NCI-H748 (cell line): ENCODE measurements around the gene SPATA45.
"Not testable (repeated sequence)": the region's sequence is repeated elsewhere in the genome, so short reads cannot be mapped to it uniquely, and the experiment has no call there.

Experiments
- DNase-seq: peaks from one replicate; lab custom pipeline; 2025; ENCODE audit not compliant: unreplicated experiment; lab: John Stamatoyannopoulos, UW

Gene SPATA45

DNA sequence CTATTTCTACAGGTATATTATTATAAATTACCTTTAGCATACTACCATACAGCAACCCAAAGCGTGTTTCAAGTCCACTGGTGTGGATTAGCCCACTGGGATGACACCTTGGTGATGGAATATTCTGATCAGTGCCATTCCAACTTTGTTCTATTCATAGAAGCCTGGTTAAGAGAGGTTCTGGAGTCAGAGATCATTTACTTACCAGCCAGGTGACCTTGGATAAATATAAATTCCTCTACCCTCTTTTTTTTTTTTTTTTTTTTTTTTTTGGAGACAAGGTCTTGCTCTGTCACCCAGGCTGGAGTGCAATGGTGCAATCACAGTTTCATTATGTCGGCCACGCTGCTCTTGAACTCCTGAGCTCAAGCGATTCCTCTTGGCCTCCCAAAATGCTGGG lies at the start of gene SPATA45:
Gene SPATA45 (minus strand): TSS at position 101 of the 400 bp plus-strand sequence. CDS start 11,500 bp downstream, outside the sequence.
- DNase-seq: no peak

DNA sequence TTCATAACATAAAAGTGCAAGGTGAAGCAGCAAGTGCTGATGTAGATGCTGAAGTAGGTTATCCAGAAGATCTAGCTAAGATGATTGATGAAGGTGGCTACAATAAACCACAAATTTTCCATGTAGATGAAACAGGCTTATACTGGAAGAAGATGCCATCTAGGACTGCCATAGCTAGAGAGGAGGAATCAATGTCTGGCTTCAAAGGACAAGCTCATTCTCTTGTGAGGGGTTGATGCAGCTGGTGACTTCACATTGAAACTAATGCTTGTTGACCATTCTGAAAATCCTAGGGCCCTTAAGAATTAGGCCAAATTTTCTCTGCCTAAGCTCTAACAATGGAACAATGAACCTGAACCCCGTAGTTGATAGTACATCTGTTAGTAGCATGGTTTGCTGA lies 44.7 kb upstream of the SPATA45 start:
- no peak for DNase-seq

DNA sequence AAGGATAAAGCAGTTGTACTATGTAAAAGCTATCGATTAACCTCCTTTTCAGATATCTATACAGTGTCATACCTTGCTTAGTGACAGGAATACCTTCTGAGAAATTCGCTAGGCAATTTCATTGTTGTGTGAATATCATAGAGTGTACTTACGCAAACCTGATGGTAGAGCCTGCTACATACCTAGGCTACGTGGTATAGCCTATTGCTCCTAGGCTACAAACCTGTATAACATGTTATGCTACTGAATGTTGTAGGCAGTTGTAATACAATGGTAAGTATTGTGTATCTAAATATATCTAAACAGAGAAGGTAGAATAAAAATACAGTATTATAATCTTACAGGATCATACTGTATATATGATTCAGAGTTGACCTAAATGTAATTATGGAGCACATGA lies 37.1 kb upstream of the SPATA45 start:
- no peak for DNase-seq

DNA sequence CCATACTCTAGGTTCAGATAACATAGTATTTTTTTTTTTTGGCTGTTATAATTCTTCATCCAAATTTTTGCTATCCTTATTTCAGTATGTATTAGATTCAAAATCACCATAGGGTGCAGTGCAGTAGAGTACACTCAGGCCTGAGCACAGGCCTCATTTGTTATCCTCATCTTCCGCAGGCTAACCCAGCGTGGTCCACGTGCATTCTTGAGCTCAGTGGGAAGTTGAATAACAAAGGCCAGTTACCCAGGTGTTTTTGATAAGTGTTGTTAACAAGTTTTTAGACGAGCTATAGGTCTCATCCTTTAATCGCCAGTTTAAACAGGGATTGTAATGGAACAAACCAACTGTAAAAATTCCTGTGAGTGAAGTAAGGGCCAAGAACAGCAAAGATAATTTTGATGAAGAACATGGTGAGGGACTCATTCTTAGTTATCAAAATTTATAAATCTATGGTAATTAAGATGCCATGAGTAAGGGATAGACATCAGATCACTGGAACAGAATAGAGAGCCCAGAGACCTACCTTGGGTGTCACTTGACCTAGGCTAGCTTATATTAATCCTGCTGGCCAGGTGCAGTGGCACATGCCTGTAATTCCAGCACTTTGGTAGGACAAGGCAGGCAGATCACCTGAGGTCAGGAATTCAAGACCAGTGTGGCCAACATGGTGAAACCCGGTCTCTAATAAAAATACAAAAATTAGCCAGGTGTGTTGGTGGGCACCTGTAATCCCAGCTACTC lies 32.7 kb upstream of the SPATA45 start:
- no peak for DNase-seq

DNA sequence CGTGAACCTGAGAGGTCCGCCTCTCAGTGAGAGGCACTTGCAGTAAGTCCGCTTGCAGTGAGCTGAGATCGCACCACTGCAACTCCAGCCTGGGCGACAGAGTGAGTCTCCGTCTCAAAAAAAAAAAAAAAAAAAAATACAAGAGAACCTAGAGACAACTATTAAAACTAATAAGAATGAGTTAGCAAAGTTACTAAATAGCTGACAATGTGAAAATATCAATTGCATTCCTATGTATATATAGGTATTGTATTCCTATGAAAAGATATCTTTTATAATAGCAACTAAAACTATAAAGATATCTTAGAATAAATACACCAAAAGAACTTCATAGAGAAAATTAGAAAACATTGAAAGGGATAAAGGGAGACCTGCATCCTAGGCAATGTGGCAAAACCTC lies 31.0 kb upstream of the SPATA45 start:
- DNase-seq: no peak

DNA sequence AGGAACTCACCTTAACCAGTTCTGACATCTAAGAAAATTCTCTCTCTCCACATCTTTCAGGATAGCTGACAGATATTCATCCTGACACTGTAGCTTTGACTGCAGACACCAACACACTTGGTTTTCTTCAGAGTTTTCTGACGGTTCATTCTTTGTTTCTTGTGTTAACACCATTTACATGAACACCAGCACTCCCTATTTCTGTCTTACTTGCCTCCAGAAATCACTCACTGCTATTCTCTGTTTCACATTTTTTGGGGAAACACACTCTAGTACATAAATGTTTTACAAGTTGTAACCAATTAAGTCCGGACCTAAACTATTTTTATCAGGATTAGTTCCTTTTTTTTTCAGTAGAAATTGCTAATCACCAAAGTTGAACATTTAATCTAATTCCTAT lies 26.1 kb upstream of the SPATA45 start:
- DNase-seq: no peak

DNA sequence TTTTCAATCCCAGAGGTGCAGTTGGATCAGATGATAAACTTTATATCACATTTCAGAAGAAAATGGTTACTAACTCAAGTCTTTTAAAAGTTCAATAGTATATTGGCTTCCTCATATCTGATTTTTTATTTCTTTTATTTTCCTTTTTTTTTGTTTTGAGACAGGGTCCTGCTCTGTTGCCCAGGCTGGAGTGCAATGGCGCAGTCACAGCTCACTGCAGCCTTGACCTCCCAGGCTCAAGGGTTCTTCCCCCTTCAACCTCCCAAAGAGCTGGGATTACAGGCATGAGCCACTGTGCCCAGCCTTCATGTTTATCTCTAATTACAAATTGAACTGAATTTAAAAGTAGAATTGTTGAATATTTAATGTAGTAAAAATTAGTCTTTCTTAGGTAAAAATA lies 24.5 kb upstream of the SPATA45 start:
- no peak for DNase-seq

DNA sequence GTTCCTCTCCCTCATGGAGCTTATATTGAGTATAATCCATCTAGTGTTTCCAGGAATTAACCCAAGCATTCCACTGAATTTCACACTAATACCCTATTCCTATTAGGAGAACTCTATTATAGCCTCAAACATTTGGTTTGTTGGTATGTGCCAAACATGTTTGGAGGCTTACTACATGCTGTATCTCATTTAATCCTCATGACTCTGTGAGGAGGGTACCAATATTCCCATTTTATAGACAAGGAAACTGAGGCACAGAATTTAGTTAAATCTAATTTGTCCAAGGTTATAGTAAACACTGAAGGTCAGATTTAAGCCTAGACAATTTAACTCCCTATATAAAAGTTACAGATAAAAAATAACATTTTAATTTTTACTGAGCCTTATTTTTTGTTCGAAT lies 19.7 kb upstream of the SPATA45 start:
- no peak for DNase-seq

DNA sequence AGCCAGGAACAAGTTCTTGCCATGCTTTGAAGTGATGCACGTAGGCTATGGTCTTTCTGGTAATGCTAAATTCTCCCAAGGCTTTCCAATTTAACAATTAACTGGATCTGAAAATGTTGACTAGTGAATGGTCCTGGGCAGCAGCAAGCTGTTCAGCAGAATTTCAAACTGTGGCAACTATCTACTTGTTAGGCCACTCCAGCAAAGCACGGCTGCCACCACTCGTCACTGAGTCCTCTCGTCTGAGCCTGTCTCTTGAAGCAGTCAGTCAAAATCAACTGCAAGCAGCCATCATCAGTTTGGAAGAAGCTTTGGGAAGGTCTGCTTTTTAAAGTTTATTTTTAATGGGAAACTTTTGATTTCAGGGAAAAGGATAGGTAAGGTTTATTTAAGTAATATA lies 16.8 kb upstream of the SPATA45 start:
- DNase-seq: no peak

DNA sequence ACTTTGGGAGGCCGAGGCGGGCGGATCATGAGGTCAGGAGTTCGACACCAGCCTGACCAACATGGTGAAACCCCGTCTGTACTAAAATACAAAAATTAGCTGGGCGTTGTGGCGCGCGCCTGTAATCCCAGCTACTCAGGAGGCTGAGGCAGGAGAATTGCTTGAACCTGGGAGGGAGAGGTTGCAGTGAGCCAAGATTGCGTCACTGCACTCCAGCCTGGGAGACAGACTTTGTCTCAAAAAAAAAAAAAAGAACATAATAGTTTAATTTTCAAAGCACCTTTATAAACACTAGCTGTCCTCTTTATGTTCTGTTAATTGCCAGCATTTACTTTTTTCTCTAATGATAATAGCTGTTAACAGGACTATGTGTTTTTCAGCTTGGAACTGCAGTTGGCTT lies 15.9 kb upstream of the SPATA45 start:
- DNase-seq: not testable (repeated sequence)

DNA sequence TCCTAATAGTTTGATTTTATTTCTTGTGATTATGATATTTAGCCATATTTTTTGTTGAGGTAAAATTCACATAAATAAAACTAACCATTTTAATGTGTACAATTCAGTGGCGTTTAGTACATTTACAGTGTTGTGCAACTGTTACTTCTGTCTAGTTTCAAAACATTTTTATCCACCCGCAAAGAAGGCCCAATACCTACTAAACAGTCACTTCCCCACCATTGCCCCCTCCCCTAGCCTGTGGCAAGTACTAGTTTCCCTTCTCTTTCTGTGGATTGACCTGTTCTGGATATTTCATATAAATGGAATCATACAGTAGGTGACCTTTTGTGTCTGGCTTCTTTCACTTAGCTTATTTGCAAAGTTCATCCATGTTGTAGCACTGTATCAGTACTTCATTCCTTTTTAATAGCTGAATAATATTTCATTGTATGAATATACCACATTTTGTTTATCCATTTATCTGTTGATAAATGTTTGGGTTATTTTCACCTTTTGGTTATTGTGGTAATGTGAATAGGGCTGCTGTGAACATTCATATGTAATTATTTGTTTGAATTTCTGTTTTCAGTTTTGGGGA lies 14.8 kb upstream of the SPATA45 start:
- DNase-seq: no peak

DNA sequence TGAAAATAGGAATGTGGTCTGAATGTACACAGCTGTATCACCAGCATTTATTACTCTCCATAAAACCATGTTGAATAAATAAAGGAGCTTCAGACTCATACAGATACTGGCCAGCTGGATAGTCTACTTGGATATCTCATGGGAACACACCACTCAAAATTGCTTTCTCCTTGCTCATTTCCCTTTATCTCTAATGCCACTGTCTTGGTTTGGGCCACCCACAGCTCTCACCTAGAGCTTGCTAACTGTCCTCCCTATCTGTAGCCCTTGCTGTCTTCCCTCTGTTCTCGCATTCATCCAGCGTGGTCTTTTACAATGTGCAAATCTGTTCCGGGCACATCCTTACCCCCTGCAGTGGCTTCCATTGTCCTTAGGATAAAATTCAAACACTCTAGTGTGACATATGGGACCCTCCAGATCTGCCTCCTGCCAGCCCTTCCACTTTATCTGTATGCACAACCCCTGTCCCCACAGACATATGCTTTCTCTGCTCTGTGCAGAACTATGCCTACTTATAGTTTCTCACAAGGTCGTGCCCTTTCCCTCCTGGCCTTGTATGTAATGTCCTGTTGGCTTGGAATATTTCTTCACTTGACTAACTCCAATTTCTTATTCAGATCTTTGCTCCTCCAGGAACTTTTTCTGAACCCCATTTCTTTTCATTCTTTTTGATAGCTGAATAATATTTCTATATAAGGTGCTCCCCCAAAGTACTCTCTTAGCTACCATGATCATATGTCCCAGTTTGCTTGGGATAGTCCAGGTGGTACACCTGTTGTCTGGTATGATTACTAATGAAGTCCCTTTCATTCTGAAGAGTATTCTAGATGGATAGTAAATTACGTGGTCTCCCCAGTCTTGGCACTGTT lies 13.5 kb upstream of the SPATA45 start:
- peak; percentile 78 for DNase-seq

DNA sequence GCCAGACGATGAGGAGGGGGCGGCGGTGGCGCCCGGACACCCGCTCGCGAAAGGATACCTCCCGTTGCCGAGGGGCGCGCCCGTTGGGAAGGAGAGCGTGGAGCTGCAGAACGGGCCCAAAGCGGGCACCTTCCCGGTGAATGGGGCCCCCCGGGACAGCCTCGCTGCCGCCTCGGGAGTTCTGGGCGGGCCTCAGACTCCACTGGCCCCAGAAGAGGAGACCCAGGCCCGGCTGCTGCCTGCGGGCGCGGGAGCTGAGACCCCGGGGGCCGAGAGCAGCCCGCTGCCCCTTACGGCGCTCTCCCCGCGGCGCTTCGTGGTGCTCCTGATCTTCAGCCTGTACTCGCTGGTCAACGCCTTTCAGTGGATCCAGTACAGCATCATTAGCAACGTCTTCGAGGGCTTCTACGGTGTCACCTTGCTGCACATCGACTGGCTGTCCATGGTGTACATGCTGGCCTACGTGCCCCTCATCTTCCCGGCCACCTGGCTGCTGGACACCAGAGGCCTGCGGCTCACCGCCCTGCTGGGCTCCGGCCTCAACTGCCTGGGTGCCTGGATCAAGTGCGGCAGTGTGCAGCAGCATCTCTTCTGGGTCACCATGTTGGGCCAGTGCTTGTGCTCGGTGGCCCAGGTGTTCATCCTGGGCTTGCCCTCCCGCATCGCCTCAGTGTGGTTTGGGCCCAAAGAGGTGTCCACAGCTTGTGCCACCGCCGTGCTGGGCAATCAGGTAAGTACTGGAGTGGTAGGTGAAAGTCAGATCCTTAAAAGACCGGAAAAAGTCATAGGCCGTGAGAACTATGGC lies 11.2 kb upstream of the SPATA45 start:
- DNase-seq: peak; percentile 54

DNA sequence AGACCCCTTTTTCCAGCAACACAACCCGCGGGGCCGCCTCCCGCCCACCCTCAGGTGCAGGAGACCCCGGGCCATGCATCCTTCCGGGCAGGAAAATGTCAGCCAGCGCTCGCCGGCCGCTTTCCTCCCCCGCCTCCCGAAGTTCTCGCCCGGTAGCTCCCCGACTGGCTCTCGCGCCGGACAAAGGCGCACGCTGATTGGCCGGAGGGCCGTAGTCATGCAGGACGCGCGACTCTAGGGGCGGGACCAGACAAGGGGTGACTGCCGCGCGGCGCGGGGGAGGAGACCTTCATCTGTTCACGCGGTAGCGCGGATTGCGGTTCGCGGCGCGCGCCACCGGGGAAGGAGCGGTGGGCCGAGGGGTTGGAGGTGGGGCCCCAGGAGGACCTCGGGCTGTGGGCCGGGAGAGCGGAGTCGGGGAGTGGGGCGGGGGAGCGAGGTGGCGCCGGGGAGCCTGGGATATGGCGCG lies 10.6 kb upstream of the SPATA45 start, which contains the start of gene FLVCR1:
Gene FLVCR1 (plus strand): TSS at position 284 of the 469 bp plus-strand sequence. CDS start 178 bp downstream, at position 462.
- DNase-seq: peak; percentile 96

DNA sequence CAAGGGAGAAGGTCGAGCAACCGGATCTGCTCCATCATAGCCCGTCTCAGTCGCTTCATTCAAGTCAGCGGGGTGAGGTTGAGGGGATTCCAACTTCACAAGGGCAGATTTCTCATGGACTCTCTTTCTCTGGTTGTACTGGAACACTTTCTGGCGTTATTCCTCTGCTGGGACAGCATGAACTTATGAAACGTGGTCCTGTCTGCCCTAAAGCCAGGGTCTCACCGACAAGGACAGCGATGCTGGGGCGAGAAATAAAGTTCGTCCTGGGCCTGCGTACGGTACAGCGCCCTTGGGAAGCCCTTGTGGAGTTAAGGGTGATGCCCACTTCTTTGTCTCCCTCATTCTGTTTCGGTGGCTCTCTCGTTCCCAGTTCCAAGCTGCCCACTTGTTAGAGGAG lies 9.3 kb upstream of the SPATA45 start:
- no peak for DNase-seq

DNA sequence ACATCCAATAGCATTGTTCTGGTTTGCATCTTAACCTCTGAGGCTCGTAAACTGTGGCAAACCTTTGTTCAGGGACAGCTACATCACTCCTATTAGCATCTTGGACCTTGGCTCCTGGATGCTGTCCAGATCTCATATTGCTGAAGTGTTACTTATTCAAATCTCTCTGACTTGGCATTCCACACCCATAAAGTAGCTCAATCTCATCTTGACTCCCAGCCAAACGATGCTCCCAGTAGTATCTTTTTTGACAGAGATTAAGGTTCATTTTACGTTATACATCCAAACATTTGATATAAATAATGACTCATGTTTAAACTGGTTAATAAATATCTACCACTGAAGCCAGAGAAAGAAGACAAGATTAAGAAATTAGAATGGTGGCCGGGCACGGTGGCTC lies 6.2 kb upstream of the SPATA45 start:
- no peak for DNase-seq

DNA sequence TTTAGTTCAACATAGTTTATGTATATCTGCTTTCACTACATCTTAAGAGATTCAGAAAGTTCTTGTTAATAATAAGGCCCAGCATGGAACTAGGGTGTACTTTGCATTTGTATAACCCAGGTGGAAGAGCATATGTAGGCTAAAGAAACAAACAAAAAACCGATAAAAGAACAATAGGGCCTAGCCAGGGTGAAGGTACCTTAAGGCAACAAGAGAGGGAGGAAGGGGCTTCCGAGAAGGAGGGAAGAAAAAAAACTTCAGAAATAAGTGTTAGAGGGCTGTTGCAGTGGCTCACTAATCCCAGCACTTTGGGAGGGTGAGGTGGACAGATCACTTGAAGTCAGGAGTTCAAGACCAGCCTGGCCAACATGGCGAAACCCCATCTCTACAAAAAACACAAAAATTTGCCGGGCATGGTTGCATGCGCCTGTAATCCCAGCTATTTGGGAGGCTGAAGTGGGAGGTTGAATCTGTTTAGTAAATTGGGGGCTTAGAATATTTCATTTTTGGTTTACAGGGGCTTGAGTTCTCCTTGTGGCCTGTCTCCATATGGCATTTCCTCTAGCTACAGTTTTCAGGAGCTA lies 4.7 kb upstream of the SPATA45 start:
- no peak for DNase-seq

DNA sequence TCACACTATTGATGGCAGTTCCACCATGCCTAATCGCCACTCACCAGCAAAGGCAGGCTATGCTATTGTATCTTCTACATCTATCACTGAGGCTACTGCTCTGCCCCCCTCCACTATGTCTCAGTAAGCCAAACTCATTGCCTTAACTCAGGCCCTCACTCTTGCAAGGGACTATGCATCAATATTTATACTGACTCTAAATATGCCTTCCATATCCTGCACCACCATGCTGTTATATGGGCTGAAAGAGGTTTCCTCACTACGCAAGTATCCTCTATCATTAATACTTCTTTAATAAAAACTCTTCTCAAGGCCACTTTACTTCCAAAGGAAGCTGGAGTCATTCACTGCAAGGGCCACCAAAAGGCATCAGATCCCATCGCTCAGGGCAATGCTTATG lies 2.9 kb downstream of the SPATA45 start:
- DNase-seq: not testable (repeated sequence)

DNA sequence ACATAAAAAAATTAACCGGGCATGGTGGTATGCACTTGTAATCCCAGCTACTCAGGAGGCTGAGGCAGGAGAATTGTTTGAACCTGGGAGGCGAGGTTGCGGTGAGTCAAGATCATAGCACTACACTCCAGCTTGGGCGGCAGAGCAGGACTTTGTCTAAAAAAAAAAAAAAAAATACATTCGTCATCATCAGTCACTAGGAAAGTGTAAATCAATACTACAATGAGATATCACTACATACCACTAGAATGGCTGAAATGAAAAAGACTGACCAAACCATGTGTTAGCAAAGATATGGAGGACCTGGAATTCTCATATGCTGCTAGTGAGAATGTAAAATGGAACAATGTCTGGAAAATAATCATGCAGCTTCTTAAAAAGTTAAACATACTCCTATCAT lies 9.3 kb downstream of the SPATA45 start:
- no peak for DNase-seq
